Measurements from ENCODE around the gene SLC35C1. TPM values are rescaled to one million over a fixed set of nuclear protein-coding genes. Genes with fewer than 3 reads are reported as not detected.

The SLC35C1 gene
- total RNA-seq, 1 experiment from 2014 or later = 11.0 TPM

Other genes with a start within 250 kb of the SLC35C1 start
- 0.02 and 0.17 TPM in 2 replicates for gene CHST1, start 139.5 kb upstream of the SLC35C1 start, total RNA-seq (2014; rRNA removed; shearing (Covaris generic))
- 3.1 and 6.1 TPM in 2 replicates for gene CRY2, start 42.3 kb downstream of the SLC35C1 start, total RNA-seq (2014; rRNA removed; shearing (Covaris generic))
- gene MAPK8IP1, start 80.5 kb downstream of the SLC35C1 start, total RNA-seq (2014; rRNA removed; shearing (Covaris generic)) = 6.6 and 11.7 TPM in 2 replicates
- 0.96 TPM in 1 of 2 replicates, not detected in the other for gene FREY1, start 102.1 kb downstream of the SLC35C1 start, total RNA-seq (2014; rRNA removed; shearing (Covaris generic))
- 27.5 and 38.1 TPM in 2 replicates for gene PEX16, start 112.7 kb downstream of the SLC35C1 start, total RNA-seq (2014; rRNA removed; shearing (Covaris generic))
- 0.22 TPM in 1 of 2 replicates, not detected in the other for gene LARGE2, start 117.5 kb downstream of the SLC35C1 start, total RNA-seq (2014; rRNA removed; shearing (Covaris generic))

Measured in M059J (cell line).